ENCODE data around the gene SHISA5. TPM values are rescaled to one million over a fixed set of nuclear protein-coding genes. Genes with fewer than 3 reads are reported as not detected.

Gene SHISA5
- total and polyA plus RNA-seq, 2 donors (not counting 1 experiment from before 2014, with no cell fraction given) = 147 to 183 TPM

DNA sequence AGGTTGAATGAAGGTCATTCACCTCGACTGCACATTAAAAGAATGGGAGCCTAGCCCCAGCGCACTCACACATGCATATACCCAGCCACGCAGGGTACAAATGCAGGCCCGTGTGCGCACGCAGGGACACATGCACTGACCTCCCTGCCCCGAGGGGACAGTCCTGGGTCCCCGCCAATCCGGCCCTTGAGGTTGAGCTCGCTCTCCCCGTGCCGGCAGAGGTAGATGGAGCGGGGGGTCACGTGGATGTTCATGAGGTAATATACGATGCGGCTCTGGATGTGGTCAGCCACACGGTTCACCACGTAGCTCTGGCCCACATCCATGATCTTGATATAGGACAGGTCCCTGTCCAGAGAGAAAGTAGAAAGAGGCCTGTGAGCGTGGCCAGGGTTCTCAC, 32.1 kb upstream of the SHISA5 start:
- Histone ChIP-seq H3K27ac (ENCODE audit: low read length in 2 of 2) (no peak overlapping the region), H3K9ac (ENCODE audit: low read length) (no peak overlapping the region), H3K4me2 (replicated peaks; ENCODE audit: low read depth, low read length, poor library complexity, severe bottlenecking) (no peak overlapping the region), H3K27me3 (replicated peaks in 1 of 4; ENCODE audit: control extremely low read depth in 1 of 4, control insufficient read depth in 3 of 4, insufficient read depth in 4 of 4, low read length in 3 of 4) (no peaks in the 10 kb centered on the region), H3K4me3 (ENCODE audit: control extremely low read depth in 1 of 5, extremely low read depth in 1 of 5, insufficient read depth in 1 of 5, low read depth in 2 of 5, low read length in 4 of 5) (no peak overlapping the region), H3K36me3 (replicated peaks in 1 of 2; ENCODE audit: control extremely low read depth in 1 of 2, control insufficient read depth in 1 of 2, extremely low read depth in 1 of 2, insufficient read depth in 2 of 2, low read length in 1 of 2) (no peaks in the 10 kb centered on the region), H4K20me1 (ENCODE audit: control insufficient read depth, insufficient read depth, low read length, poor library complexity, severe bottlenecking) (no peaks in the 10 kb centered on the region), H3K4me1 (ENCODE audit: control insufficient read depth in 2 of 2, insufficient read depth in 2 of 2, low read length in 2 of 2) (no peaks in the 10 kb centered on the region), H3K9me3 (ENCODE audit: control extremely low read depth in 1 of 3, control insufficient read depth in 2 of 3, insufficient read depth in 1 of 3, low read length in 2 of 3) (no peaks in the 10 kb centered on the region), H3K79me2 (ENCODE audit: control insufficient read depth, insufficient read depth, low read length) (no peaks in the 10 kb centered on the region), H2AFZ (ENCODE audit: insufficient read depth, low read depth, low read length, poor library complexity, severe bottlenecking) (no peak overlapping the region)
- ChIA-PET CTCF (no interaction called here), POLR2A (no interaction called here)
- TF ChIP-seq, protein P1, sequence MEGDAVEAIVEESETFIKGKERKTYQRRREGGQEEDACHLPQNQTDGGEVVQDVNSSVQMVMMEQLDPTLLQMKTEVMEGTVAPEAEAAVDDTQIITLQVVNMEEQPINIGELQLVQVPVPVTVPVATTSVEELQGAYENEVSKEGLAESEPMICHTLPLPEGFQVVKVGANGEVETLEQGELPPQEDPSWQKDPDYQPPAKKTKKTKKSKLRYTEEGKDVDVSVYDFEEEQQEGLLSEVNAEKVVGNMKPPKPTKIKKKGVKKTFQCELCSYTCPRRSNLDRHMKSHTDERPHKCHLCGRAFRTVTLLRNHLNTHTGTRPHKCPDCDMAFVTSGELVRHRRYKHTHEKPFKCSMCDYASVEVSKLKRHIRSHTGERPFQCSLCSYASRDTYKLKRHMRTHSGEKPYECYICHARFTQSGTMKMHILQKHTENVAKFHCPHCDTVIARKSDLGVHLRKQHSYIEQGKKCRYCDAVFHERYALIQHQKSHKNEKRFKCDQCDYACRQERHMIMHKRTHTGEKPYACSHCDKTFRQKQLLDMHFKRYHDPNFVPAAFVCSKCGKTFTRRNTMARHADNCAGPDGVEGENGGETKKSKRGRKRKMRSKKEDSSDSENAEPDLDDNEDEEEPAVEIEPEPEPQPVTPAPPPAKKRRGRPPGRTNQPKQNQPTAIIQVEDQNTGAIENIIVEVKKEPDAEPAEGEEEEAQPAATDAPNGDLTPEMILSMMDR (IDR thresholded peaks at IDR 0.05) = no peak
- no peak for TF ChIP-seq EZH2 (IDR thresholded peaks at IDR 0.05; ENCODE audit: borderline replicate concordance, insufficient read depth, low read depth, low read length, poor library complexity, severe bottlenecking)
- Mint-ChIP-seq H3K4me1 (no peaks in the 10 kb centered on the region), H3K27ac (no peak overlapping the region), H3K27me3 (no peaks in the 10 kb centered on the region), H3K4me3 (no peak overlapping the region), H3K9me3 (ENCODE audit: insufficient read depth) (no peaks in the 10 kb centered on the region)
- DNase-seq = no peak
- 94% methylated on average over 17 of the region's 19 CpGs for WGBS (ENCODE audit: insufficient coverage)
- no peak for ATAC-seq (ENCODE audit: low read depth)
- intact Hi-C loops (cut with micrococcal nuclease) = no loop called here

DNA sequence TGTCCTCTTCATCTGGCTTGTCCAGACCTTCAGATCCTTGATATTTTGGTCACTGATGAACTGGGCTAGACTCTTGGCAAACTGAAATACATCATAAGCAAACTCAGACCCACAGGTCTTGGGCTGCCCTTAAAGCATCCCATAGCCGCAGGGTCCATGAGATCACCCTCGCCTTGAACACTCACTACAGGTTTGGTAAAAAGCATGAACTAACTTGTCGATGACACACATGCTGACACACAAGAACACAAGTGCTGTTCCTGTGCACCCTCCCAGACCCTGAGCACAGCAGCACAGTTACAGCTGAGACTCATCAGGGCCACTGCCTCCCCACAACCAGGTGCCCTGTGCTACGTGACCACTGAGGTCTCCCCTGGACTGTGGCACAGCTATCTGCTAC, 31.6 kb upstream of the SHISA5 start:
- H4K20me1 ChIP-seq (ENCODE audit: control insufficient read depth, insufficient read depth, low read length, poor library complexity, severe bottlenecking) = no peaks in the 10 kb centered on the region
- H3K36me3 ChIP-seq (replicated peaks in 1 of 2; ENCODE audit: control extremely low read depth in 1 of 2, control insufficient read depth in 1 of 2, extremely low read depth in 1 of 2, insufficient read depth in 2 of 2, low read length in 1 of 2) = no peaks in the 10 kb centered on the region
- H3K27ac ChIP-seq (ENCODE audit: low read length in 2 of 2) = no peak overlapping the region
- ChIA-PET POLR2A (no interaction called here), CTCF (no interaction called here)
- Mint-ChIP-seq H3K27me3 (no peaks in the 10 kb centered on the region), H3K27ac (no peak overlapping the region), H3K9me3 (ENCODE audit: insufficient read depth) (no peaks in the 10 kb centered on the region), H3K4me3 (no peak overlapping the region), H3K4me1 (no peaks in the 10 kb centered on the region)
- H3K9me3 ChIP-seq (ENCODE audit: control extremely low read depth in 1 of 3, control insufficient read depth in 2 of 3, insufficient read depth in 1 of 3, low read length in 2 of 3) = no peaks in the 10 kb centered on the region
- H2AFZ ChIP-seq (ENCODE audit: insufficient read depth, low read depth, low read length, poor library complexity, severe bottlenecking) = no peak overlapping the region
- WGBS (ENCODE audit: insufficient coverage) = 87% methylated on average over 4 of the region's 4 CpGs
- ATAC-seq (ENCODE audit: low read depth) (no peak), DNase-seq (no peak)
- no peak overlapping the region for H3K9ac ChIP-seq (ENCODE audit: low read length)
- H3K4me3 ChIP-seq (ENCODE audit: control extremely low read depth in 1 of 5, extremely low read depth in 1 of 5, insufficient read depth in 1 of 5, low read depth in 2 of 5, low read length in 4 of 5) = no peak overlapping the region
- H3K79me2 ChIP-seq (ENCODE audit: control insufficient read depth, insufficient read depth, low read length) = no peaks in the 10 kb centered on the region
- no peaks in the 10 kb centered on the region for H3K4me1 ChIP-seq (ENCODE audit: control insufficient read depth in 2 of 2, insufficient read depth in 2 of 2, low read length in 2 of 2)
- intact Hi-C loops (cut with micrococcal nuclease) = no loop called here
- TF ChIP-seq EZH2 (IDR thresholded peaks at IDR 0.05; ENCODE audit: borderline replicate concordance, insufficient read depth, low read depth, low read length, poor library complexity, severe bottlenecking) = no peak
- TF ChIP-seq, protein P1 (IDR thresholded peaks at IDR 0.05) = no peak
- no peaks in the 10 kb centered on the region for H3K27me3 ChIP-seq (replicated peaks in 1 of 4; ENCODE audit: control extremely low read depth in 1 of 4, control insufficient read depth in 3 of 4, insufficient read depth in 4 of 4, low read length in 3 of 4)
- no peak overlapping the region for H3K4me2 ChIP-seq (replicated peaks; ENCODE audit: low read depth, low read length, poor library complexity, severe bottlenecking)

Data from B cell (primary cell).